ENCODE measurements around the gene ERCC1. TPM values are rescaled to one million over a fixed set of nuclear protein-coding genes. Genes with fewer than 3 reads are reported as not detected.

ERCC1 gene
- total RNA-seq, 2 donors from 2014 or later, result 99.8 to 224 TPM

DNA sequence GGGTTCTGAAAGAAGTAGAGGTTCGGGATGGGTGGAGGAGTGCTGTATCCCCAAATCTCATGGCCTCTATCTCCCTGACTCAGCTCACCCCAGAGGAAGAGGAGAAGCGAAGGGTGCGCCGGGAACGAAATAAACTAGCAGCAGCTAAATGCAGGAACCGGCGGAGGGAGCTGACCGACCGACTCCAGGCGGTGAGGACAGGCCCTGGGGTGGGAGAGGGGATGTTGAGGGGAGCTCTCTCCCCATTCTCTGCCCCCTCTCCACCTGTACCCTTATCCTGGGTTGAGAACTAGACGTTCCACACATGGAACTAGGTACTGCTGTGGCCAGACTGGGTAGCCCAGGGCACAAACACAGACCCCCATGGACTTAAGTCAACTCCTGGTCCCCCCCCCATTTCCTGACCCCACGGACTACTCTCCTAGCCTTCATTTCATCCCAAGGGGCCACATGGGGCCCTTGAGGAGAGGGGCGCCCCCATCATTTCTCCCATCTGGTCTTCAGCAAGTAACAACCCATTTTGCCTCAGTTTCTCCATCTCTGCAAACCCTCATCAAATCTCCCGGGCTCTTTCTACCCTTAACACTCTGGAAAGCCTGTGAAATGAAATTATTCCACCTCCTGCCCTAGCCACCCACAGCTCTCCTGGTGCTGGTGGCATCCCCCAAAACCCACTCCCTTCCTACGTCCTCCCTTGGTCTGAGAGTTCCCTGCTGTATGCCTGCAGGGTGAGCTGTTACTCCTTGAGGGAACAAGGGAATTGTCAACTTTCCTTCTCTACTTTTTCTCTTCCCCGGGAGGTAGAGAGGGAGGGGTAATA, 47.6 kb upstream of the ERCC1 start:
- H3K27me3 ChIP-seq (replicated peaks; ENCODE audit: insufficient read depth), result no peaks in the 10 kb centered on the region
- H3K27ac ChIP-seq, result no peak overlapping the region
- TF ChIP-seq, protein P1, sequence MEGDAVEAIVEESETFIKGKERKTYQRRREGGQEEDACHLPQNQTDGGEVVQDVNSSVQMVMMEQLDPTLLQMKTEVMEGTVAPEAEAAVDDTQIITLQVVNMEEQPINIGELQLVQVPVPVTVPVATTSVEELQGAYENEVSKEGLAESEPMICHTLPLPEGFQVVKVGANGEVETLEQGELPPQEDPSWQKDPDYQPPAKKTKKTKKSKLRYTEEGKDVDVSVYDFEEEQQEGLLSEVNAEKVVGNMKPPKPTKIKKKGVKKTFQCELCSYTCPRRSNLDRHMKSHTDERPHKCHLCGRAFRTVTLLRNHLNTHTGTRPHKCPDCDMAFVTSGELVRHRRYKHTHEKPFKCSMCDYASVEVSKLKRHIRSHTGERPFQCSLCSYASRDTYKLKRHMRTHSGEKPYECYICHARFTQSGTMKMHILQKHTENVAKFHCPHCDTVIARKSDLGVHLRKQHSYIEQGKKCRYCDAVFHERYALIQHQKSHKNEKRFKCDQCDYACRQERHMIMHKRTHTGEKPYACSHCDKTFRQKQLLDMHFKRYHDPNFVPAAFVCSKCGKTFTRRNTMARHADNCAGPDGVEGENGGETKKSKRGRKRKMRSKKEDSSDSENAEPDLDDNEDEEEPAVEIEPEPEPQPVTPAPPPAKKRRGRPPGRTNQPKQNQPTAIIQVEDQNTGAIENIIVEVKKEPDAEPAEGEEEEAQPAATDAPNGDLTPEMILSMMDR (IDR thresholded peaks at IDR 0.05), result no peak
- H3K4me1 ChIP-seq (ENCODE audit: control insufficient read depth in 1 of 2, low read depth in 2 of 2), result peaks cover 9 to 26% of the 10 kb centered on the region in 2 donors
- DNase-seq (ENCODE audit: low spot score), result no peak
- no peaks in the 10 kb centered on the region for H3K9me3 ChIP-seq
- H3K4me3 ChIP-seq, result no peak overlapping the region
- ATAC-seq (ENCODE audit: insufficient number of reproducible peaks, low FRiP score, low read depth), result no peak
- H3K36me3 ChIP-seq, result no peaks in the 10 kb centered on the region

DNA sequence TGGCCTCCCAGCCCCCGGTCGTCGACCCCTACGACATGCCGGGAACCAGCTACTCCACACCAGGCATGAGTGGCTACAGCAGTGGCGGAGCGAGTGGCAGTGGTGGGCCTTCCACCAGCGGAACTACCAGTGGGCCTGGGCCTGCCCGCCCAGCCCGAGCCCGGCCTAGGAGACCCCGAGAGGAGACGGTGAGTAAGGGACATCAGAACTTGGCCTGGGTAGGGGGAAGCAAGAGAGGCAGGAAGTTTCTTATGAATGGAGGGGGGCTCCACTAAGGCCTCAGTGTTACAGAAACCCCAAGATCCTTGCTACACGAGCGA, 47.0 kb upstream of the ERCC1 start:
- no peak for ATAC-seq (ENCODE audit: insufficient number of reproducible peaks, low FRiP score, low read depth)
- no peak overlapping the region for H3K4me3 ChIP-seq

DNA sequence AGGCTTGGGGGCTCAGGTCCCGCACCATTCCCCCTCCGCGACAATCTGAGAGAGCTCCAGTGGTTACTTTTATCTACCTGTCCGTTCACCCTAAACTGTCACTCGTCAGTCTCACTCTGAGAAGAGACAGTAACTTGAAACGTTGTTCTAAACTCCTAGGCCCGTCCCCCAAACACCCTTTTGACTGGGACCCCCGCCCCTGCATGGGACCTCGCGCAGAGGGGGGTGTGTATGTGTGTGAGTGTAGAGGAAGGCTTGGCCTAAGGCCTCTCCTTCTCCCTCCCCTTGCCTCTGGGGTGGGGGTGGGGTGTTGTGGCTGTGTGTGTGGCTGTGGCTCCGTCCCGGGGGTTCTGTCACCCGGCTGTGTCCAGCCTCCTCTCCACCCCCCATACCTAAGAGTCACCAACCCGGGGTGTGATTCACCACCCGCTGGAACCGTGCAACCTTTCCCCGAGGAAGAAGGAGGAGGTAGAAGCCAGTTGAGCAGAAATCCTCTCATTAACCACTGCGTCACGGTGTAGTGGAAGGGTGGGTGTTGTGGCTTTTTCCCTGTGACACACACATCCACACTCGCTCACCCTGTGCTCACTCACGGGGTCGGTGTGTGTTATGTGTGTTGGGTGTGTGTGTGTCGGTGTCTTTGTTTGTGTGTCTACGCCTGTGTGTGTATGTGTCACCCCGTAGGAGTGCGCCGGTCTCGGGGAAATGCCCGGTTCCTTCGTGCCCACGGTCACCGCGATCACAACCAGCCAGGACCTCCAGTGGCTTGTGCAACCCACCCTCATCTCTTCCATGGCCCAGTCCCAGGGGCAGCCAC, 46.4 kb upstream of the ERCC1 start:
- peak overlapping the region; percentile 90 for H3K4me3 ChIP-seq
- peak overlapping the region; percentile 97 for H3K27ac ChIP-seq
- ATAC-seq (ENCODE audit: insufficient number of reproducible peaks, low FRiP score, low read depth) (no peak), DNase-seq (ENCODE audit: low spot score) (no peak)
- TF ChIP-seq, protein P1 (IDR thresholded peaks at IDR 0.05), result no peak
- H3K9me3 ChIP-seq, result no peaks in the 10 kb centered on the region
- peaks cover 9 to 26% of the 10 kb centered on the region in 2 donors for H3K4me1 ChIP-seq (ENCODE audit: control insufficient read depth in 1 of 2, low read depth in 2 of 2)
- no peaks in the 10 kb centered on the region for H3K36me3 ChIP-seq
- H3K27me3 ChIP-seq (replicated peaks; ENCODE audit: insufficient read depth), result no peaks in the 10 kb centered on the region

More for the DNA sequence above, 47.0 kb upstream of the ERCC1 start:
- Histone ChIP-seq H3K27ac (no peak overlapping the region), H3K4me1 (ENCODE audit: control insufficient read depth in 1 of 2, low read depth in 2 of 2) (peaks cover 9 to 26% of the 10 kb centered on the region in 2 donors), H3K27me3 (replicated peaks; ENCODE audit: insufficient read depth) (no peaks in the 10 kb centered on the region), H3K36me3 (no peaks in the 10 kb centered on the region), H3K9me3 (no peaks in the 10 kb centered on the region)
- TF ChIP-seq, protein P1 (IDR thresholded peaks at IDR 0.05), result no peak
- no peak for DNase-seq (ENCODE audit: low spot score)

DNA sequence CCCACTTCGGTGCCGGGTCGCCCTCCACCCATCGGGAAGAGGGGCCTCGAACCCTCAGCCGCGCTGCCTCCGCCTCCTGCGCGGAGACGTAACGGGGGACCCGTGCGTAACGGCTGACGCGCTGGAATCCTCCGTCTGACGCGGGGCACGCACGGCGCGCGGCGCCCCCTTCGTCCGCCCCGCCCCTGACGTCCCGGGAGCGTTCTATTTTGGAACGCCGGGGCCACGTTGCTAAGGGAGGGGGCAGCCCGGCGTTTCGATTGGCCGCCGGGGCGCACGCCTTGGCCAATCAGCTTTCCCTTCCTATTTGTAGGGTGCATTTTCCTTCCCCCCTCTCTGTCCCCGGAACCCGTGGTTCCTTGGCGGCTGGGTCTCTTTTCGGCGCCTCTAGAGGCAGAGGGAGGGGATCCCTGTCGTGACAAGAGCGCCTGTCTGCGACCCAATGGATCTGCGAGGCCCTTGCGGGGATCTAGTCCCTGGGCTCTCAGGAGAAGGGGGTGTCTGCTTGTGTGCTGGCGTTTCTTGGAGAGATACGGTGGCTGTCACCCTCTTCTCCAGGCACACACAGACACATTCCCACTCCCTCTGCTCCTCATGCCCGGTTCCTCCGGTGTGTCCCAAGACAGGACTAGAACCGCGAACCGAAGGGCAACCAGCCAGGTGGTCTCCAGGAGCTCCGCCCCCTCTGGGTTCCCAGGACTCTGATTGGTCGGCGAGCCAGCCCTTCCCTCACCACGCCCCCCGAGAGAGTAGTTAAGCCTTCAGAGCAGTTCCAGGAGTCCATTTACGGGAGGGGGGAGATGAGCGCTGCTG, 45.6 kb upstream of the ERCC1 start:
- H3K4me3 ChIP-seq, result peak overlapping the region; percentile 90
- H3K27me3 ChIP-seq (replicated peaks; ENCODE audit: insufficient read depth), result no peaks in the 10 kb centered on the region
- peaks cover 9 to 26% of the 10 kb centered on the region in 2 donors for H3K4me1 ChIP-seq (ENCODE audit: control insufficient read depth in 1 of 2, low read depth in 2 of 2)
- no peaks in the 10 kb centered on the region for H3K36me3 ChIP-seq
- DNase-seq (ENCODE audit: low spot score), result peak; percentile 80
- no peaks in the 10 kb centered on the region for H3K9me3 ChIP-seq
- H3K27ac ChIP-seq, result peak overlapping the region; percentile 97
- ATAC-seq (ENCODE audit: insufficient number of reproducible peaks, low FRiP score, low read depth), result peak; percentile 59
- TF ChIP-seq, protein P1 (IDR thresholded peaks at IDR 0.05), result no peak

GRCh38 chr19:45468803-45469131, 45.0 kb upstream of the ERCC1 start:
- H3K4me1 ChIP-seq (ENCODE audit: control insufficient read depth in 1 of 2, low read depth in 2 of 2), result peaks cover 9 to 26% of the 10 kb centered on the region in 2 donors
- DNase-seq (ENCODE audit: low spot score), result no peak
- TF ChIP-seq, protein P1 (IDR thresholded peaks at IDR 0.05), result no peak
- no peaks in the 10 kb centered on the region for H3K27me3 ChIP-seq (replicated peaks; ENCODE audit: insufficient read depth)
- no peaks in the 10 kb centered on the region for H3K9me3 ChIP-seq
- H3K4me3 ChIP-seq, result peak overlapping the region; percentile 90
- no peaks in the 10 kb centered on the region for H3K36me3 ChIP-seq
- H3K27ac ChIP-seq, result peak overlapping the region; percentile 97
- no peak for ATAC-seq (ENCODE audit: insufficient number of reproducible peaks, low FRiP score, low read depth)

Measured in thoracic aorta (tissue), 2 donors.